Stimulated activated CD8-positive, alpha-beta memory T cell treated with anti-CD3 and anti-CD28 coated beads, Interleukin-15, amount 100 ng/mL, for 1 hour (primary cell): ENCODE measurements around the gene TPX2.

Experiments used
- DNase-seq: peaks from one replicate; pipeline ENCODE4 v3.0.0-alpha.2; 2020; ENCODE audit warnings: low read depth

TPX2 gene

DNA sequence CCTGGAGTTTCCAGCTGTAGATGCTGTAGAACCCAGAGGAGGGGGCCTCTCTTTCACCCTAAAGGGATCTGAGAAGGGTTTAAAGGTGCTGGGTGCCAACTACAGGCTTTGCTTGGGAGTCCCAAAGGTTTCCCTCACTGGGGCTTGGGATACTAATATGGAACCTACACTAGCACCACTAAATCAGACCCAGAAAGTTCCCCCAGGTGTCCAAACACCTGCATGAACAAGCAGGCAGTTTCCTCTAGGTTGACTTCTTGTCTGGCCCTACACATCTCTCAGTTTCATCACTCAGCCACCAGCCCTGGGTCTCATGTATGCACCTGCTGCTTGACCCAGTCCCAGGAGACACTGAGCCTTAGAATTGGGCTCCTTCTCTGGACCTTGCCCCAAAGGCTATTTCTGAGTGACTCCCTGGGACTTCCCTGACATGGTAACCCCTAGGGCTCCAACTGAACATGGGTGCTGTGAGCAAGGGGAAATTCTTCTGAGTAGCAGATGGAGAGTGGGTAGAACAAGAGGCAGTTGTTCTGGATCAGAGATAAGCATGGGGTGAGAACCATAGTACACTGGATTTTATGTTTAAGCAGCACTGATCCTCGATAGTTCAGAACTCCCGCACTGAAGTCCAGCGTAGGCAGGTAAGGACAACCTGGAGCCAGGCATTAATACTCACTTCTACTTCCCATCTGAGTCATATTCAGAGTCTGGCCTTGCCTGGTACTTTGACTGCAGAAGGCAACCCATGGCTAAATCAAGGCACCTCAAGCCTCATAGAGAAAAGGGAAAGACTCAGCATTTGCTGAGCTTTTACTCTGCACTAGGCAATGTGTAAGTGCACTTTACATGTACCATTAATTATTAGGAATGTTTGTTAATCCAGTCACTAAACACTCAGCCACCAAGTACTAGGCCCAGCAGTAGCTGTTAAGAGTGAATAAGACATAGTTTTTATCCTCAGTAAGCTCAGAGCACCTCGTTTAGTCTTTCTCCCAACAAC lies 33.2 kb upstream of the TPX2 start:
- DNase-seq = no peak

DNA sequence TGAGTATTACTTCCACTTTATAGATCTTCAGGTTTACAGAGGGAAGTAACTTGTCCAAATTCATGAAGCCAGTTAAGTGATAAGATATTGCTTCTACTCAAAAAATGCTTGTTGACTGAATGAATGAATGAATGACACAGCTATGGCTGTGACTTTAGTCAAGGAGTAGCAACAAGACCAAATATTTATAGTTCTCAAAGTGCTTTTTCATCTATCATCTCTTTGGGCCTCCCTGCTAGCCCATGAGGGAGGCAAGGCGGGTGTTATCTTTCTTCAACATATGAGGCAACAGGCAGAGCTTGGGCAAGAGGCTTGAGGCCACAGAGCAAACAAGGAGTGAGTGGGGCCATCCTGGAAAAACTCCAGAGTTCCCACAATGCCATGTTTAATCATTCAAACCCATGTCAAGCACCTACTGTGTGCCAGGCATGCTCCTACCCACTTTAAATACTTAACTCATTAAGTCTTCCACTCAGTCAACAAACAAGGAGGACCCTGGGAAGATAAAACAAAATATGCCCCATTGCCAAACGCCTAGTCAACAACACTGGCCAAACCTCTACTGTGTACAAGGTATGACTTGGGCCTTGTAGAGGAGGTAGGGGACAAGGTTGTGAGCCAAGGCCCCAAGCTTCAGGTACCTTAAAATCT lies 32.4 kb upstream of the TPX2 start:
- no peak for DNase-seq

GRCh38 chr20:31707258-31707615 lies 31.9 kb upstream of the TPX2 start:
- no peak for DNase-seq

DNA sequence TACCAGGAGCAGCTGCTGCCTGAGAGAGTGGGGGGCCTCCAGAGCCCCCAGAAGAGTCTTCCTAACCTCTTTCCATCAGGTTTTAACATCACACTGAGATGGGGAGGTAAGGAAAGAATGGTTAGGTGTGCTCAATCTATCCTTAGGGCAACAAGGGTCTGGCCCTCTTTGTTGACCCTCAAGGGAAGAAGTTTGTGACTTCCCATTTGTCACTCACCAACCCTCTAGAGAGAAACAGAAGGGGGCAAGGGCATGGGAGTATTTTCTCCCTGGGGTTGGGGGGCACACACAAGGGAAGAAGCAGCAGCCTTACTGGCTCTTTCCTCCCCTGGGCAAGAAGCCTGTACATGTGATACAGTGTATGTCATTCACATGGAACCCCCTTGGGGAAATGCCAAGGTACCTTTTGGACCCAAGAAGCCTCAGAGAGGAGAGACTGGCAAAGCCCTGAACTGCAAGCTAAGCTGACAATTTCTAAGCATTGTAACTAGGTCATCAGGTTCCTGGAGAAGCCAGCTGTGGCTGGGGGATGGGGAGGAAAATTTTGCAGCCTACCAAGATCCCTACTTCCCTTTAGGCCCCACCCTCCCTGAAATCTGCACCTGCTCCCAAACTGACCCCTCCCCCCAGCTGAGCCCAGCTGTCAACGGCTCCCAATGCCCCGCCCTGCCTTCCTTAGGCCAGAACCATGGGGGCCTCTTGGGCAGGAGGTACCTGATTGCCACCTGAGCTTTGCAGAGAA lies 30.9 kb upstream of the TPX2 start:
- DNase-seq = no peak

DNA sequence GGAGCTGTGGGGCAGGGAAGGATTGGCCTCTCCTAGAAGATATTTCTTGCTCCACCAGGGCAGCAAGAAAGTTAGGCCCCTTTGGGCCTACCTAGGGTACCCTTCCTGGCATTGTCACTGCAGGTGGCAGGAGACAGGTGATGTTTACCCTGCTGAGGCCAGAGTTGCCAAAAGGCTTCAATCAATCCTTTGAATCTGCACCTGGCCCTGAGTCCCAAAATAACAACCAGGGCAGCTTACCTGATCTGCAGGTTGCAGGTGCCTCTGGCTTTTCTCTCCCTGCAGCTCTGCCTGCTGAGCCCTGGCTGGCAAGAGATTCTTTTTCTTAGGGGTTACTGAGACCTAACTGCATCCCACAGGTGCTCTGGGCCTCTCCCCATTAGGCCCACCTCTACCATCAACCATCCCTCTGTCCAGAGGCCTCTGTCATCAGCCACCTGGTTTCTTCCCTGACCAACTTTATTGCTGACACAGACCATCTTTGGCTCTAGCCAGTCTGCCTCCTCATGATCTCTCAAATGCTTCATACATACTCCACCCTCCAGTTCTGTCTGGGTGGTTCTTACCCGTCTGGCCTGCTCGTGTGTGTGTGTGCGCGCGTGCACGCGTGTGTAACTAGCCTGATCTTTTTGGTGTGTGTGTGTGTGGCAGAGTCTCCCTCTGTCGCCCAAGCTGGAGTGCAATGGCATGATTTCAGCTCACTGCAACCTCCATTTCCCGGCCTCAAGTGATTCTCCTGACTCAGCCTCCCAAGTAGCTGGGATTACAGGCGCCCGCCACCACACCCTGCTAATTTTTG lies 30.2 kb upstream of the TPX2 start:
- DNase-seq = no peak

DNA sequence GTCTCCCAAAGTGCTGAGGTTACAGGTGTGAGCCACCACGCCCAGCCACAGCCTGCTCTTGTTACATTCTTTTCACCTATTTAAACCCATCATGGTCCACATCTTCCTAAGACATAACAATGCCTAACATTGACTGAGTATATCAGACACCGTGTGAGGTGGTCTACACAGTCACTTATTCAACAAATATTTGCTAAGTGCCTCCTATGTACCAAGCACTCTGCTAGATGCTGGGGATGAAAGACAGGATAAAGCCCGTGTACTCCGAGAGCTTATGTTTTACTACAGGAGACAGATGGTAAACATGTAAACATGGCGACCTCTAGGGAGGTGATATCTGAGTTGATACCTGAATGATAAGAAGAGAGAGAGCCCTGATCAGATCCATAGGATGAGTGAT lies 29.2 kb upstream of the TPX2 start:
- no peak for DNase-seq

DNA sequence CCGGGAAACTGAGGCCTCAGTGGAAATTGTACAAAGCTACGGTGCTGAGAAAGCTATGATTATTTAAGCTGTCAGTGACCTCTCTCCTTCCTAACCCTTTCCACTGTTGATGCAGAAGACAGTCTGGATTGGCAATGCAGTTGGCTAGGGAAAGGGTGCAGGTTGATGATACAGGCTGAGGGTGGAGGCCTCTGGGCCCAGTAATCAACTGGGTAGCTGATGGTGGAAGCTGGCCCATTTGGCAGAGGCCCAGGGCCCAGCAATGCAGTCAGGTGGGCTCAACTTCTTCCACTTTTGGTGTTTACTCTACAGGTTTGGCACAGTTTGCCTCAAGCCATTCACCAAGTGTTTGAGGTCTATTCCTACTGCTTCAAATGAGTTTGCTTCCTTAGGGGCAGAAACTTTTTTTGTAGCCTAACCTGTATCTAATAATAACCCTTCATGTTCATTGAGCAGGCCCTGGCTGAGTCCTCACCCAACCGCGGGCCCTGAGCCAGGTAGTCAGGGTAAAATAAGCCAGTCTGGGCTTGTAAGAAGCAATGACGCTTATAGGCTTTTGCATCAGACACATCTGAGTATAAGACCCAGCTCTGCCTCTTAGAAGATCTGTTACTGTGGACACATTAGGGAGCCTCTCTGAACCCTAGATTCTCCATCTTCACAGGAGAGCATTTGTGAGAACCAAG lies 28.5 kb upstream of the TPX2 start:
- DNase-seq = no peak

DNA sequence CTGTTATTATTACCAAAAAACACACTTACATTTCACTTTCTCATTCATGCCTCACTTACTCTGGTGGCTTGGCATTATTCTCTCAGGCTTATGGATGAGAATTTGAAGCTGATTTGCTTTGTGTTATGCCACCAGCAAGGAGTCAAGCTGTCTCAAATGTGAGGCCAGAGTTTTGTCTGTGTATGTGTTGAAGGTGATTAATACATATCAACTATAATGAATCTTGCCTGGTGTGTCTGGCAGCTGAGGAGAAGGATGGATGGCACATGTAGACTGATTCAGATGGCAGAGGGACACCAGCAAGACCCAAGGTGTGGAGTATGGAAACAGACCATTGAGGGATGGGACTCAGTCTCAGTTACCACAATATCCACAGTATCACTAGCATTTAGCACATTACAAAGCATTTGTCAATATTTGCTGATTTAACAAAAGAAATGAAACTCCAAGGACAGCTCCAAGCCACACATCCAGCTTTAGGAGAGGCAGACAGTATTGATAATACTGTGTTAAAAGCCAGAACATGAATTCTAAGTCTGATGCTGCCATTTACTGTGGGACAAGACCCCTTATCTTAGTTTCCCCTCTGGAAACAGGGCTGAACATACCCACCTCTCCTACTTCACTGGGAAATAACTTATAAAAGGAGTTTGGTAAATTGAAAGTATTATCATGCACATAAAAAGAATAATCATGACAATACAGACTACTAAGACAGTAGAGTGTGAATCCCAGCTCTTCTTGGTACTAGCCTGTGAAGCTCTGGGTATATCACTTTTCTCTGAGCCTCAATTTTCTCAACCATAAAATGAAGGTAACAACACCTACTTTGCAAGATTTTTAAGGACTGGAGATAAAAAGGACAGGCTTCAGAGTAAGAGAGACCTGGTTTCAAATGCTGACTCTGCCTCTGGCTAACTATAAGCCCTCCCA lies 27.6 kb upstream of the TPX2 start:
- DNase-seq = no peak

- no peak for DNase-seq
Observed at GRCh38 chr20:31712112-31712553, 27.0 kb upstream of the TPX2 start.

DNA sequence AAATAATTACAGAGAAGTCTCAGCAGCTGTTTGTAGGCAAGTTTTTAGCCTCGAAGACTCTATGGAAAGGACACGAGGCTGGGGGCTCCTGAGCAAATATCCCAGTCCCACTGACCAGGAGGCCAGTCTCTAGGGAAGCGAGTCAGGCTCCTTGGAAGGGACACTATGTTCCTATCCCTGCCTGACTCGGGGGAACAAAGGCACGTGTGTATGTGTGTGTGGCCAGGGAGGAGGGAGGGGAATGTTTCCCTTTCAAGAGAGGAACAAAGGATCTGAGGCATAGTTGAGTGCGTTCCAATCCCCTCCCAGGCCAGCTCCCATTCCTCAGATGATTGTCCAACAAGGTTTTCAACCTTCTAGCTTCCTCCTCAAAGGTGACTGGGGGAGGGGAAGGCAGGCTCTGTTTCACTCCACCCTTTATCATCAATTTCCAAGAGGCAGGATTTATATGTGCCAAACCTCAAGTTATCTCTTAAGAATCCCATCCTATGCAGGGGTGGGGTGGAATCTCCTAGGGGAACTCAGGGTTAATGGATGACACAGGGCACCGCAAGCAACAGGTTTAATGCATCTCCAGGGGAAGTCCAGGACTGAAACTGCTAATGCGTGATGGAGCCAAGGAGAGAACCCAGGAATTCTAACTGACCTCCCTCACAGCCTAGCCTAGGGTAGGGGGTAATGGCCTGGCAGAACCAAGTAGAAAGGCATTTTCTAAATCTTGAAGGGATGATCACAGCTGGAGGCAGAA lies 26.4 kb upstream of the TPX2 start:
- DNase-seq = no peak

DNA sequence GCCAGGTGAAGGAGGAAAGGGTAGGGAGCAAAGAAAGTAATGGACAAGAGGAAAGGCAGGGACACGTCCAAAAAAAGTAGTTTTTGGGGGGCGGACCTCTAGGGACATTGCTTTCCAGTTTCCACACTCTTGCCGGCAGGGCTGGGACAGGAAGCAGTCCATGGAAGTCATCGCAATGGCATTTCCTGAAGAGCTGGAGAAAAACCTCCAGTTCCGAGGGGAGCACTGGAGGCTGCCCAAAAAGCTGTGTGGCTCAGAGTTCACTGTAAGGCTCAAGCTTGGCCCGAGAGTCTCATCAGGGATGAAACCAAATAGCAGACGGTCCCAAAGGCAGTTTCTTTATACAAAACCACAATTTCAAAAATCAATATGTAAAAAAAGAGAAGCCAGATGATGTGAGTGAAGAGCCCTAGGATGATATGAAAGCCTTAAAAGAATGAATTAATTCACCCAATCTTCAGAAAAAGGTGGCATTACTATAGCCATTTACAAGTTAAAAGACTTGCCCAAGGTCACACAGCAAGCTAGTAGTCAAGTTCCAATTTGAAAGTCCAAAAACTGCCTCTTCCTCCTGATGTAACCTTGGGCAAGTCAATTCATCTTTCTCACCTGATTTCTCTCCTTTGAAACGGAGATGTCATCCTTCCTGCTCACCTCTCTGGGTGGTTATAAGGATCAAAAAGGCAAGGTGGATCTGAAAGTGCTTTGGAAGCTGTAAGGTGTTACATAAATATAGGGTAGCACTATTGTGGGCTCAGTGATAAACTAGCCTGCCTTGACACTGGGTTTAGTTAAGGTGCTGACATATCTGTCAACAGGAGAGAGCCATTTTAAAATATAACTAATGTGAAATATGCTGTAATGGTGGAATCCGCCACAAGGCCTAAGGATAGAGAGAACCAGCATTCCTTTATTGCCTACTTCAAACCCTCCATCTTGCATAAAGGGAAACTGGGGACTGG lies 25.5 kb upstream of the TPX2 start:
- no peak for DNase-seq

DNA sequence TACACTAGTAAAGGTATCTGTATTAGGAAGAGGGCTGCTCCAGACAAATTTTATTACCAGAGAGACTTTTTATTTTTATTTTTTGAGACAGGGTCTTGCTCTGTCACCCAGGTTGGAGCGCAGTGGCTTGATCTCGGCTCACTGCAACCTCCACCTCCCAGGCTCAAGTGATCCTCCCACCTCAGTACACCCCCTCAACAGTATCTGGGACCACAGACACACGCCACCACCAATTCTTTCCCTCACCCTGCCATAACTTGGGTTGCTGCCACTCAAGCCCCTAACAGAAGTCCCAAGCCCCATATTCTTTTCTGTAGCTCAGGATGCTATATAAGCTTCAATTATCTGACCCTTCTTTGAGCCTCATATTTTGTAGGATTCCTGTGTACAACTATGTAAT lies 23.3 kb upstream of the TPX2 start:
- DNase-seq = no peak

GRCh38 chr20:31716351-31716750 lies 22.7 kb upstream of the TPX2 start:
- no peak for DNase-seq

GRCh38 chr20:31716818-31717477 lies 22.1 kb upstream of the TPX2 start:
- DNase-seq = no peak

DNA sequence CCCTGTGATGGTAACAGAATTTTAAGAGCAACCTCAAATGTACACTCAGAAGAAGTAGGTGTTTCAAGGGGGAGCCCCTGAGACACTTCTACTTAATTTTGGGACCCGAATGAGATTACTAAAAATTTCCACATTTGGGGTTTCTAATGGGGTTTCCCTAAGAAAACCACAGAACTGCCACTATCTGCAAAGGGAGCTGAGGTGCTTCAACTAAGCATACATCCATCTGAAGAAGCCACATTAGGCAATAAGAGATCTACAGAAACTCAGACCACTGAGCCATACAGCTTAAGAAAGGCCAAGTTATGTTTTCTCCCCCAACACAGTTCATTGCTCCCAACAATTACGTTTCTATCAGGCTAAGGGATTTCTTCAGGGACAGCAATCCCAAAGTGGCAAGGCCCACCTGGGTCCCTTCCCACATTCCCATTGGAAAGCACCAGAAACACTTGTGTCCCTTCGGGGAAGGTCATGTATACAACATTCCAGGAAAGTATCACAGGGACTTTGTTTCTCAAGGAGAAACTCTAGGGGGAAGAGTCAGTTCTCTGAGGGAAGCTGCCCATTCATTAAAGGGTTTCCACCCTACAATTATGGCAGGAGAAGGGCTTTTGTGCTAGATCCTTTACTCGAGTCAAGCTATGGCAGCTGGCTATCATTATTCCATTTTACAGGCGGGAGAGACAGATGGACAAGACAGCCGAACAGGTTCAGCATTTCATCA lies 21.4 kb upstream of the TPX2 start:
- no peak for DNase-seq

DNA sequence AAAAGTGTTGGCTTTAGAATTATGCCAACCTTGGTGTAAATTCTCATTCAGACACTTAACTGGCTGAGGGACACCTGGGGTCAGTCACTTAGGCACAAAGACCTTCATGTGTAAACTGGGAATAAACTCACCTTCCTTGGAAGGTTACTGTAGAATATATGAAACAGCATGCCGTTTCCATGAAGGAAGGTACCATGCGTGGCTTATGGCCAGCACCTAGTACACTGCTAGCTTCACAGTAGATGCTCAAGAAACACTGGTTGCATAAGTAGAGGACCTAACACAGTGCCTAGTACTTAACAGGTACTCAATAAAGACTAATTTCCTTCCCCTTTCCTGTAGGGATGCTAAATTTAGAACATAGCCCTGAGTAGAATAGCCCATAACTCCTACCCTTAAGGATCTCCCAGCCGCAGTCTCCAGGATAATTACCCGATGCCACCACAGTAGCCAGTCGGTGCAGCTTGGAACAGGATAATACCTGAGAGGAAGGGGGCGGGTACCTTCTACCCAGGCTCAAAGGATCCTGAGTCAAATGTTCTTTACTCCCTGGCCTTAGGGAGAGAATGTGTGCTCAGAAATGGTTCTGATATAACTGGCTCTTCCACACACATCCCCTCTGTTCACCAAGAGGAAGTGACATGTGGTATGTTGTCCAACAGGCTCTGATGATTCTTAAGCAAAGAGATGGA lies 20.0 kb upstream of the TPX2 start:
- DNase-seq = no peak
